Endometrium (tissue), 2 donors: ENCODE results near the gene NKX1-1.
"Not testable (repeated sequence)": the region's sequence is repeated elsewhere in the genome, so short reads cannot be mapped to it uniquely, and the experiment has no call there.

Source experiments
- FAIRE-seq: peaks from 2 replicates; lab custom pipeline; 2012; peaks lifted over from hg19 to GRCh38; lab: Jason Lieb, UNC
- donor health status: control.
- donor health status: control.

NKX1-1 gene

DNA sequence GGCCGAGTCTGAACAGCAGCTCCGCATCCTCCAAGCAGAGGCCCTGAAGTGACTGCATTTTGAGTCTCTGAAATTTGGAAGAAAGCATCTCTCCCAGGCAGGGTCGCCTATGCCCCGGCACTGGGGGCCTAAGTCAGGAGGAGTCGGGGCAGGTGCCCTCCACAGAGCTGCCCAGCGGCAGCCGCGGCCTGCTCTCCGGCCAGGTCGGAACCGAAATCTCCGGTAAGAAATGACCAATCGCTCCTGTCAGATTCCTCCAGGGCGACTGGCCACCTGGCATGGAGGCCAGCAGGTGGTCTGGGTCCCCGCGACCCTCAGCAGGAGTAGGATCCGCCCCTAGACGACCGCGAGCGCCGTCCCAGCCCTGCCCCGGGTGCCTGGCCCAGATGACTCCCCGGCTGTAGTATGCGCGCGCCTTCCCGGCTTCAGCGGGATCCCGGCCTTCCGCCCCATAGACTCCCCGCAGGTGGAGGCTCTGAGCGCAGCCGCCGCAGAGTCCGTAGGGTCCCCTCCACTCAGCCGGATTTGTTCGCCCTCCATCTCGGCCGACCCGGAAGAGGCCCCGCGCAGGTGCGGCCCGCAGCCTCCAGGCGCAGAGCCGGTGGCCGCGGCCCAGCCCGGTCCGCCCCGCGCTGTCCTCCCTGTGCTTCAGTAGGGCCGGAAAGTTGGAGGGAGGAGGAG, 1.5 kb downstream of the NKX1-1 start:
- no peak for FAIRE-seq

- no peak for FAIRE-seq
These were observed 2.4 kb downstream of the NKX1-1 start for GRCh38 chr4:1403591-1404572.

- FAIRE-seq, result no peak
These were observed 3.1 kb downstream of the NKX1-1 start for GRCh38 chr4:1403177-1403583.

- FAIRE-seq, result no peak
These were observed 3.6 kb downstream of the NKX1-1 start for GRCh38 chr4:1402516-1403091.

- no peak for FAIRE-seq
These were observed 4.2 kb downstream of the NKX1-1 start for GRCh38 chr4:1402021-1402515.

DNA sequence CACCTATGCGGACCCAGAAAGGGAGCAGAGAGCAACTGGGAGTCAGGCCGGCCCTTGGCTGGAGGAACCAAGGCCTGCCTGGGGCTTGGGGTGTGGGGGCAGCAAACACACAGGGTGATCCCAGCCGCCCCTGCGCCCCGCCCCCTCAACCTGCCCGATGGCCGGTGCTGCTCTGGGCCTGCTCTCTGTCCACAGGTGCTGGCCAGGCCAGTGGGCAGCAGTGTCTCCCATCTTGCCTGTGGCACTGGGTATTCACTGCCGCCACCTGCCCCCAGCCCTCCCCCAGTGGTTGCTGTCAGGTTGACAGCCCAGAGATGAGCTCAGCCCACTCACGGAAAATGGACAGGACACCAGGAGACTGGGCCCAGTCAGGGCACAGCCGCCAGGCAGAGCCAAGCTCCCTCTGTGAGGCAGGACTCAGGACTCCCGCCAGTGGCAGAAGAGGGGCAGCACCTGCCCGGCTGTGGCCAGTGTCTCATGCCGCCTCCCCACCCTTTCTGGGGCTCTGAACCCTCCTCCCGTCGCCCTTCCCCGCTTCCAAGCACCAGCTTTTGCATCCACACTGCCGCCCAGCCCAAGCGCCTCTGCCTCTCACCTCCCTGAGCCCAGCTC, 4.7 kb downstream of the NKX1-1 start:
- no peak for FAIRE-seq

DNA sequence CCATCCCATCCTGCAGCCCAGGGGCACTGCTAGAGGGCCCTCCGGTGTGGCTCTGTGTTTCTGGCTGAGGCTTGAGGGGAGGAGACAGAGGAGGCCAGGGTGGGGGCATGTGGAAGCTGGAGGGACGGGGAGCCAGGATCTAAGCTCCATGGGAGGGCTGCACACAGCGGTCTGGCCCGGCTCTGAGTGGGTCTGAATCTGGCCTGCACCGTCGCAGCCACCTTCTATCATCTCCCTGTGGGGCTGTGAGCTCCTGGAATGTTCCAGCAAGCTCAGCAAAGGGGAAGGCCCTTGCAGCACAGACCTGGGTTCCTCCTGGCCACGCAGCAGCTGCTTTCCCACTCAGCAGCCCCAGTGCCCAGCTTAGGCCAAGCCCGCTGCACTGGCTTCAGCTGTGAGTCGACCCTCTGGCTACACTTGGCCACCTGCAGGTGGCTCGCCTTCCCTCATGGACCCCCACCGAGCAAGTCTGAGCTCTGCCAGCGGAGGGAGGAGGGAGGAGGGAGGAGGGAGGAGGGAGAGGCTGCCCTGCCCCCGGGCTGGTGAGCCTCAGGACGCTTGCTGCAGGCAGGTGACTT, 5.3 kb downstream of the NKX1-1 start:
- FAIRE-seq, result no peak

GRCh38 chr4:1400191-1400805, 5.9 kb downstream of the NKX1-1 start:
- FAIRE-seq, result no peak

- FAIRE-seq, result no peak
These were observed 6.6 kb downstream of the NKX1-1 start for GRCh38 chr4:1399508-1400190.

DNA sequence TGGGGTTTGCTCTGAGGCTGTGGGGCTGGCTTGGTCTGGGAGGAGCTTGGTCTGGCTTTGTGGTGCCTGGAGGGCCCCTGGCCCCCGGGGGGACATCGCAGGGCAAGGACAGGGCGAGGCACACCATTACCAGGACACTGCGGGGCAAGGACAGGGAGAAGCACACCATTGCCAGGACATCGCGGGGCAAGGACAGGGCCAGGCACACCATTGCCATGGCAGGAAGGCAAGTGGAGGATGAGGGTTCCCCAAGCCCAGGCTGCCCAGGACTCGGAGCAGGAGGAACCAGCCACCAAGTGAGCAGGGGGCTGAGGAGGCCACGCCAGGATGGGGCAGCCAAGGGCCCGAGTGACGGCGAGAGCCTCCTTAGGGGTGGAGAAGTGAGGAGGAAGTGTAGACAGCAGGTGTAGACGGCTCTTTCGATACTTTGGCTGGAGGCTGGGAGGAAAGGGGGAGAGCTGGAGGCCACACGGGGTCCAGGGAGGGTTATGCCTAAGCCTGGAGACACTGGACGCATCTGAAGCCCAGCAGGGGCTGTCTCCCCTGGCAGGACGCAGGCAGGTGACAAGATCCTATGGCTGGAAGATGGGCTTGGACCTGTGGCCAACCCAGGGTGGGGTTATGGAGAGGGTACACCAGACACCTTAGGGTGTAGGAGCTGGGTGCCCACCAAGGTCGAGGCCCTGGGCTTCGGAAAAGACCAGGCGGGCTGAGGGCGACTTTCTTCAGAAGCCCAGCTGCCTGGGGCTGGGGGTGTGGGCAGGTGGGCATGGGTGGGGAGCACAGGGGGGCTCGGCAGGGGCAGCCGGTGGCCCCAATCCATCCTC, 7.3 kb downstream of the NKX1-1 start:
- FAIRE-seq, result no peak

DNA sequence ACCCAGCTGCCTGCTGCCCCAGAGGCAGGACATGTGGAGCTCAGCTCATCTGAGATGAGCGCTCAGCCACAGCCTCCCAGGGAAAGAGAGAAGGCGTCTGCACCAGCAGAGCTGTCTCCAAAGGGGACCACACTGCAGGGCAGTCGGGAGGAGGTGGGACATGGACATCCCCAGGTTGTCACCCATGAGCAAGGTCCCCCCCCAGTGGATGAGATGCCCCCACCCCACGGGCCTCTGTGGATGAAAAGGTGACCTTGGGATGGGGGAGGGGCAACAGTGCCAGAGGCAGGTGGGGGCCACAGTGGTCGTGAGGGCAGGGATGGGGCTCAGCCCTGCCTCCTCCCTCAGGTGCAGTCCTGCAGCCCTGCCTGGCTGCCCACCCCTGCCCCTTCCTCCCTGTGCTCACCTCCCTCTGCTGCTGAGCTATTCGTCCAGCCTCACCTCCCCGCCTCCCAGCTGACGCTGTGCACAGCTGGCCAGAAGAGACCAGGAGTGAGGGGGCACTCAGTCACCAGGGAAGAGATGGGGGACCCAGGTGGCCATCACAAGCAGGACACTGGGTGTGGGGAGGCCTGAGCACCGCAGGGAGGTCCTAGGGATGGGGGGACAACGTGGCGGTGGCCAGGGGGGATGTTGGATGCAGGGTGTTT, 9.3 kb downstream of the NKX1-1 start:
- no peak for FAIRE-seq

- no peak for FAIRE-seq
These were observed 10.1 kb downstream of the NKX1-1 start for GRCh38 chr4:1395941-1396805.

DNA sequence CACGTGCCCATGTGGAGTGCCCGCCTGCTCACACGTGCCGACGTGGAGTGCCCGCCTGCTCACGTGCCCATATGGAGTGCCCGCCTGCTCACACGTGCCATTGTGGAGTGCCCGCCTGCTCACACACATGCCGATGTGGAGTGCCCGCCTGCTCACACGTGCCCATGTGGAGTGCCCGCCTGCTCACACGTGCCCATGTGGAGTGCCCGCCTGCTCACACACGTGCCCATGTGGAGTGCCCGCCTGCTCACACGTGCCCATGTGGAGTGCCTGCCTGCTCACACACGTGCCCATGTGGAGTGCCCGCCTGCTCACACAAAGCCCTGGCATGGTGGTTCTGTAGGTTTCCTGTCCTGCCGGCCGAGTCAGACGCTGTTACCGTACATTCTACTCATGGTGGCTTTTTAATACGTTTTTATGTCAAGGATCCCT, 10.8 kb downstream of the NKX1-1 start:
- not testable (repeated sequence) for FAIRE-seq

DNA sequence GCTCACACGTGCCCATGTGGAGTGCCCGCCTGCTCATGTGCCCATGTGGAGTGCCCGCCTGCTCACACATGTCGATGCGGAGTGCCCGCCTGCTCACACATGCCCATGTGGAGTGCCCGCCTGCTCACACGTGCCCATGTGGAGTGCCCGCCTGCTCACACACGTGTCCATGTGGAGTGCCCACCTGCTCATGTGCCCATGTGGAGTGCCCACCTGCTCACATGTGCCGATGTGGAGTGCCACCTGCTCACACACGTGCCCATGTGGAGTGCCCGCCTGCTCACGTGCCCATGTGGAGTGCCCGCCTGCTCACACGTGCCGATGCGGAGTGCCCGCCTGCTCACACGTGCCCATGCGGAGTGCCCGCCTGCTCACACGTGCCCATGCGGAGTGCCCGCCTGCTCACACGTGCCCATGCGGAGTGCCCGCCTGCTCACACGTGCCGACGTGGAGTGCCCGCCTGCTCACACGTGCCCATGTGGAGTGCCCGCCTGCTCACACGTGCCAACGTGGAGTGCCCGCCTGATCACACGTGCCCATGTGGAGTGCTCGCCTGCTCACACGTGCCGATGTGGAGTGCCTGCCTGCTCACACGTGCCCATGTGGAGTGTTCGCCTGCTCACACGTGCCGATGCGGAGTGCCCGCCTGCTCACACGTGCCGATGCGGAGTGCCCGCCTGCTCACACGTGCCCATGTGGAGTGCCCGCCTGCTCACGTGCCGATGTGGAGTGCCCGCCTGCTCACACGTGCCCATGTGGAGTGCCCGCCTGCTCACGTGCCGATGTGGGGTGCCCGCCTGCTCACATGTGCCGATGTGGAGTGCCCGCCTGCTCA, 11.5 kb downstream of the NKX1-1 start:
- FAIRE-seq, result not testable (repeated sequence)

GRCh38 chr4:1393866-1394265, 12.4 kb downstream of the NKX1-1 start:
- FAIRE-seq, result no peak

DNA sequence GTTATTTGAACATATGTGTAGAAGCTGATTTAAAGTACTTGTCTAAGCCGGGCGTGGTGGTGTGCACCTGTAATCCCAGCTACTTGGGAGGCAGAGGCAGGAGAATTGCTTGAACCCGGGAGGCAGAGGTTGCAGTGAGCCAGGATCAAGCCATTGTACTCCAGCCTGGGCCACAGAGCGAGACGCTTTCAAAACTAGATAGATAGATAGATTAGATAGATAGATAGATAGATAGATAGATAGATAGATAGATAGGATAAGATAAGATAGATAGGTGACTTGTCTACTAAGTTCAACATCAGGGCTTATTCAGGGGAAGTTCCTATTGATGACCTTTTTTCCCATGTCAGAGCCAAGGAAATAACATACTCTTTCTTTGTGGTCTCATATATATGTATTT, 12.9 kb downstream of the NKX1-1 start:
- not testable (repeated sequence) for FAIRE-seq
